Amniotic epithelial cell (primary cell): ENCODE results near the gene INHBA.

ENCODE experiments used
- DNase-seq: peaks from one replicate; pipeline ENCODE4 v3.0.0-alpha.2; 2010; ENCODE audit warnings: low read depth

The INHBA gene

GRCh38 chr7:41688906-41689305 lies 14.0 kb downstream of the INHBA start:
- DNase-seq, result no peak

- peak; percentile 60 for DNase-seq
Observed at GRCh38 chr7:41688012-41688625, 14.8 kb downstream of the INHBA start.

GRCh38 chr7:41685684-41686083 lies 17.2 kb downstream of the INHBA start:
- peak; percentile 62 for DNase-seq

DNA sequence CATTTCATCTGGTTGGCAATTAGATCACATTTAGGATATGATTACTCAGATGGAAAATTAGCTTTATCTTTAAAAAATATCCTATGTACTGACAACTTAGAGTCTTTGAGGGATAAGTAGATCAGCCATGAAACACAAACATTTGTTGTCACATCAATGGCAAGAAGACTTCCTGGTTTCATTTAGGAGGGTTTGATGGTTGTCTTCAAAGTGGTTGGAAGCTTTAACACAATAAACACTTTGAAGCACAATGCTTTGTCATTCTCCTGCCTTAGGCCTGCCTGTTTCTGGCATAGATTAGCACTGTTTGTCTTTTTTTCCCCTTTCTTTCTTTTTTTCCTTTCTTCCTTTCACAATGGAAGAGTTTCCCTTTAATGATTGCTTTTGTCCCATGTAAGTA lies 20.5 kb downstream of the INHBA start:
- DNase-seq, result no peak

DNA sequence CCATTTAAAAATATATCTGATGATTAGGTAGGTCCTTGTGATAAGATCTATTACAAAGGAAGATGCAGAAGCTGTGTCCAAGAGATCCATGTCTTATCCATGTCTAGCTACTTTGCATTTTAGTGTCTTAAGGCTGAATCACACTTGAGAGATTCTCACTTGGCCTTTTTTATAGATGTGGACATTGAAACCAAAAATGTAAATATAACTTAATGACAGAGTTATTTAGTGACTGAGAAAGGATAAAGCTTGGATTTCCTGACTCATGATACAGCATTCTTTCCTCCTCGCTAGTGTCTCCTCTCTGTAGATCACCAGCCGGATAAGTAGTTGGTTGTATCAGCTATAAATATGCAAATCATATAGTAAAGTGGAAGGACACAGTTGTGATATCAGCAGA lies 23.3 kb downstream of the INHBA start:
- DNase-seq, result no peak

DNA sequence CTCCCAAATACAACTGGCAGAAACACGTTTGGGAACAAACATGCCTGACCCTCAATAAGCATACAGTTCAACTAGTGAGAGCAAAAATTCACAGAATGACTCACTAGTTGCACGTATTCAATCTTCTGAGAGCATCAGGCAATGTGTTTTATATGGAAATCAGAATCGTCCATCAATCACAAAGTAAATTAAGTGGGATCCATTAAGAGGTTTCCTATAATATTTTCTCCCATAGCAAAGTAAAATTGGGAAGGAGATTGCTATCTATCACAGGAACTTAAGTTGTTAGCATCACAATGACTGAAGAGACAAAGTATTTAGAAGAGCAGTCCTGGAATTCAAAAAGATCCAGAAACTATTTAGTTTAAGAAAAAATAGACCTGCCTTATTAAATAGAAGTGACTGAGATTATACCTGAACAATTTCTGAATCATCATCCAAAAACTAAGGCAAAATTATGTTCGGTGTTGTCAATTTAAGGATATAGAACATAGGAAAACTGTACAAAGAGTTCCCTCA lies 28.3 kb downstream of the INHBA start:
- no peak for DNase-seq

DNA sequence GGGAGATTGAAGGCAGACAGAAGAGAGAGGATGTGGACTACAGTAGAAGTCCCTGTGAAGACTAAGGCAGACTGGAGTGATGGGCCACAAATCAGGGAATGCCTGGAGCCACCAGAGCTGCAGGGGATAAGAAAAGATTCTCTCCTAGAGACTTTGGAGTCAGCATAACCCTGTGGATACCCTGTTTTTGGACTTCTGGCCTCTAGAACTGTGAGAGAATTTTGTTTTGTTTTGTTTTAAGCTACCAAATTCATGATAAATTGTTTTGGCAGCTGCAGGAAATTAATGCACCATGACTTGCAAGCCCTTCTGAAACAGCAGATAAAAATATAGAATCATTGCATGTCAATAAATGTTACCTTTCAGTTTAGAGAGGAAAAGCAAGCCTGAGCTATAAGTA lies 41.3 kb downstream of the INHBA start:
- no peak for DNase-seq

DNA sequence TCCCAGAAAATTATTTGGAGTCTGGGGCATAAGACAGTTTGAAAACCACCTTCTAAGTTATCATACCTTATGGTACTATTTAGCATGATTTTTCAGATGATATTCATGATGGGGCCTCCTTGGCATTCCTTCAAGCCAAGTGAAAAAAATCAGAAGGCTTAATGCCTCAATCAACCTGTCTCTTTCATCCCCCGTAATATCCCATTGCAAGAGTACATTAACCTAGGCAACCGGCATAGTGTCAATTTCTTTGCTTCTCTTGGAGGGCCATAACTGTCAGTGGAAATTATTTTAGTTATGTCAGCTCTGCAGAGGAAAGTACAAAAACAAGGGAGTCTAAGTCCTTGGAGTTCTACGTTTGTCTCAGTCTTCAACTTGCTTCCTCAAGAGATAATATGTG lies 43.4 kb downstream of the INHBA start:
- no peak for DNase-seq

- DNase-seq, result peak; percentile 70
Observed at GRCh38 chr7:41656366-41656765, 46.5 kb downstream of the INHBA start.

- DNase-seq, result no peak
Observed at GRCh38 chr7:41655426-41655825, 47.5 kb downstream of the INHBA start.

DNA sequence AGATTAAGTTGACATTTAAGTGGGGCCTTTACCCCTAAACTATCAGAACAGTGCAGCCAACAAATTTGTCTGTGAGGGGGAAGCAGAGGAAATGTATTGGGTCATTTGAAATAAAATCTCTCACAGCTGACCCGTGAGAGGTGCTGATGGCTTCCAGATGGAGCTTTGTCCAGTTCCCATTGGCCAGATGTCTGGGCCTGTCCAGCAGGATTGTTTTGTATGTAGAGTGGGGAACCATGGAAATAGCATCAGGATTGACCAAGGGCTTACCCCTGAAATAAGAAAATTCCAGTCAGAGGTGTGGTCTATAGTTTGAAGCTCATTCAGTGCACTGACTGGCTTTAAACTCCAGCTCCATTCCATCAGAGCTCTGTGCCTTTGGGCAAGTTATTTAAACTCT lies 50.6 kb downstream of the INHBA start:
- DNase-seq, result no peak

- no peak for DNase-seq
Observed at GRCh38 chr7:41648501-41648900, 54.4 kb downstream of the INHBA start.

DNA sequence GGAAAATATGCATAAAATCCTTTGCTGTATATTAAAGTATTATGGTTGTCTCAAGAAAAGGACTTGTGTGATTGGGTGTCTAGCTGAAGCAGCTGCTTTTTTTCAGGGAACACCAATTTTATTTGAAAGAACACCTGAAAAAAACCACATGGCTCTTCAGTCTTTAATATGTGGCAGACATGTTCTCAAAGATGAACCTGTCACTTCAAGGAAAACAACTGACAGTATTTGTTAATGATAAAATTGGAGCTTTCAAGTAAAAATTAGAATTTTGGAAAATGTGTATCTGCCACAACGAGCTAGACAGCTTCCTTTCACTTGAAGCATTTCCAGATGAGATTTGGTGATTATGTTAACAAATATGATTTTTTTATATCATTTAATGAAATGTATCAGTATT lies 59.3 kb downstream of the INHBA start:
- no peak for DNase-seq

- no peak for DNase-seq
Observed at GRCh38 chr7:41641665-41642014, 61.2 kb downstream of the INHBA start.

DNA sequence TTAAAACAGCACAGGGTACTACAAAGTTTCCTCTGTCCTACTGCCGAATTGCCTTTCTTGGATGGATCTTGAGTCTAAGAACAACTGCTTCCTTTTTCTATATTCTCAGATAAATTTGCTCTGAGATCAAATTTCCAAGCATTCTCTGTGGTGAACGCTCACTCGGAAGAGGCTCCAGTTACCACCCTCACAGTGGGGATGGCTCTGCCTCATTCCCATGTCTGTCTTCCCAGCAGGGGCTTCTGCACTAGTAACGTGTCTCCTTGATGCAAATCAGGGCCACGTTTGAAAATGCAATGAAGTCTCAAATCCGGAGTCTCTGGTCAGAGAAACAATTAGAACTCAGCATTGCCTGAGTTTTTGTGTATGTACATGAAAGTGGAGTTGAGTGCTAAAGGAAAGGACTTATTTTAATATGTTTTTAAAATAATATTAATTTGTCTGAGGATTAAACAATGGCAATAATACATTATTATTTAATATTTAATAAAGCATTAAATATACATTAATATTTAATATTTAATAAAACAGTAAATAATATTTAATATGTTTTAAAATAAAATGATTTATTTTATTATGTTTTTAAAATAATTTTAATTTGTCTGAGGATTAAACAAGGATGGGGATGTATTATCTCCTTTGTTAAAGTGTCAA lies 61.8 kb downstream of the INHBA start:
- DNase-seq, result no peak

GRCh38 chr7:41640487-41640886 lies 62.4 kb downstream of the INHBA start:
- no peak for DNase-seq

GRCh38 chr7:41637049-41637448 lies 65.8 kb downstream of the INHBA start:
- no peak for DNase-seq
